A673 (cell line): Measurements from ENCODE around the gene KAZN. TPM values are rescaled to one million over a fixed set of nuclear protein-coding genes. Genes with fewer than 3 reads are reported as not detected.
A peak's percentile ranks its signal among the peaks of the same experiment; 100 is the strongest.

ENCODE experiments used
- BruUV-seq: library from RNA; stranded (reverse); fragments of 400-500 nt; replicated peaks from 2 replicates; lab custom pipeline; 2021; lab: Mats Ljungman, UMichigan
- CTCF ChIA-PET: fragments of 300-600 bp; sonication (Branson Sonifier 250); formaldehyde crosslinking; loops from one replicate; lab custom pipeline; 2022; ENCODE audit warnings: antibody characterized with exemption; lab: Charles Lee
- POLR2A ChIA-PET: fragments of 300-600 bp; sonication (Branson Sonifier 250); formaldehyde crosslinking; loops from one replicate; lab custom pipeline; 2022; ENCODE audit warnings: antibody characterized with exemption; ENCODE audit not compliant: low non-redundant PET; lab: Charles Lee
- DNase-seq: peaks from one replicate; pipeline ENCODE4 v3.0.0-alpha.2; 2015; ENCODE audit warnings: low spot score
- H3K27ac ChIP-seq: fragments of 200-600 bp; sonication (generic); 2 replicates; pipeline ENCODE4 v1.5.1; 2016; ENCODE audit warnings: mixed run types, low read depth, mild to moderate bottlenecking, mixed read lengths, antibody characterized with exemption, low read length; ENCODE audit not compliant: poor library complexity, severe bottlenecking
- H3K27me3 ChIP-seq: fragments of 200-600 bp; sonication (generic); replicated peaks from 2 replicates; pipeline ENCODE4 v1.6.1; 2017; ENCODE audit warnings: mixed run types, low read depth, mild to moderate bottlenecking, mixed read lengths, antibody characterized with exemption, low read length; ENCODE audit not compliant: insufficient read depth, poor library complexity
- H3K36me3 ChIP-seq: fragments of 200-600 bp; sonication (generic); 2 replicates; pipeline ENCODE4 v1.6.1; 2016; ENCODE audit warnings: mixed run types, mild to moderate bottlenecking, mixed read lengths, antibody characterized with exemption, low read length; ENCODE audit not compliant: insufficient read depth, poor library complexity, severe bottlenecking
- H3K4me1 ChIP-seq: fragments of 200-600 bp; sonication (generic); 2 replicates; pipeline ENCODE4 v1.6.1; 2017; ENCODE audit warnings: mixed run types, mild to moderate bottlenecking, mixed read lengths, antibody characterized with exemption, low read length; ENCODE audit not compliant: insufficient read depth, poor library complexity, severe bottlenecking
- H3K4me3 ChIP-seq: fragments of 200-600 bp; sonication (generic); 2 replicates; pipeline ENCODE4 v1.5.1; 2016; ENCODE audit warnings: low read depth, mixed run types, mild to moderate bottlenecking, mixed read lengths, low read length; ENCODE audit not compliant: poor library complexity, severe bottlenecking
- H3K9me3 ChIP-seq: fragments of 200-600 bp; sonication (generic); 2 replicates; pipeline ENCODE4 v1.6.1; 2016; ENCODE audit warnings: mixed run types, low read depth, mild to moderate bottlenecking, mixed read lengths, antibody characterized with exemption, low read length; ENCODE audit not compliant: poor library complexity, severe bottlenecking
- EZH2 ChIP-seq: fragments of 200-600 bp; sonication (generic); IDR thresholded peaks from 2 replicates; pipeline ENCODE4 v1.6.1; 2017; ENCODE audit warnings: borderline replicate concordance, low read depth, mild to moderate bottlenecking, mixed read lengths, antibody characterized with exemption, low read length; ENCODE audit not compliant: poor library complexity, severe bottlenecking
- intact Hi-C: fragments of 100-400 bp; cut with micrococcal nuclease; formaldehyde crosslinking; loops from one replicate; pipeline ENCODE4 v1.10.0; 2022; ENCODE audit not compliant: unreplicated experiment
- total RNA-seq: library from RNA; stranded (reverse); gene quantifications from 2 replicates; pipeline ENCODE4 v1.2.3, GENCODE V29; 2021
- TF ChIP-seq, protein P1 (sequence below): fragments of 300-800, 200-600 bp; sonication (generic); conservative IDR thresholded peaks from 2 replicates; pipeline ENCODE4 v1.5.1; 2017; ENCODE audit warnings: low read depth, mild to moderate bottlenecking, antibody characterized with exemption, low read length, moderate library complexity, mixed read lengths

KAZN gene
- total RNA-seq, 1 experiment from 2014 or later = 8.0 TPM

GRCh38 chr1:15027515-15027986, 429.1 kb downstream of the KAZN start:
- Histone ChIP-seq H3K4me3 (no peak overlapping the region), H3K9me3 (no peaks in the 10 kb centered on the region), H3K27me3 (no peaks in the 10 kb centered on the region), H3K27ac (no peak overlapping the region), H3K4me1 (no peaks in the 10 kb centered on the region), H3K36me3 (no peaks in the 10 kb centered on the region)
- BruUV-seq = no TSS peak
- DNase-seq = peak; percentile 57
- intact Hi-C loops = loop anchor here (5.0 to 10.0 kb wide), 5 partner anchors 113 to 1060 kb away; no protein-coding TSS in a partner anchor
- TF ChIP-seq, protein P1, sequence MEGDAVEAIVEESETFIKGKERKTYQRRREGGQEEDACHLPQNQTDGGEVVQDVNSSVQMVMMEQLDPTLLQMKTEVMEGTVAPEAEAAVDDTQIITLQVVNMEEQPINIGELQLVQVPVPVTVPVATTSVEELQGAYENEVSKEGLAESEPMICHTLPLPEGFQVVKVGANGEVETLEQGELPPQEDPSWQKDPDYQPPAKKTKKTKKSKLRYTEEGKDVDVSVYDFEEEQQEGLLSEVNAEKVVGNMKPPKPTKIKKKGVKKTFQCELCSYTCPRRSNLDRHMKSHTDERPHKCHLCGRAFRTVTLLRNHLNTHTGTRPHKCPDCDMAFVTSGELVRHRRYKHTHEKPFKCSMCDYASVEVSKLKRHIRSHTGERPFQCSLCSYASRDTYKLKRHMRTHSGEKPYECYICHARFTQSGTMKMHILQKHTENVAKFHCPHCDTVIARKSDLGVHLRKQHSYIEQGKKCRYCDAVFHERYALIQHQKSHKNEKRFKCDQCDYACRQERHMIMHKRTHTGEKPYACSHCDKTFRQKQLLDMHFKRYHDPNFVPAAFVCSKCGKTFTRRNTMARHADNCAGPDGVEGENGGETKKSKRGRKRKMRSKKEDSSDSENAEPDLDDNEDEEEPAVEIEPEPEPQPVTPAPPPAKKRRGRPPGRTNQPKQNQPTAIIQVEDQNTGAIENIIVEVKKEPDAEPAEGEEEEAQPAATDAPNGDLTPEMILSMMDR = peak; percentile 93
- no peak for TF ChIP-seq EZH2
- ChIA-PET POLR2A (no interaction called here), CTCF (interaction anchor here (0.6 to 1.5 kb wide), 7 partner anchors 10 to 1062 kb away, joined by 3 to 9 read pairs (median 4); no protein-coding TSS in a partner anchor)

GRCh38 chr1:15028102-15028501, 429.6 kb downstream of the KAZN start:
- H3K4me1 ChIP-seq = no peaks in the 10 kb centered on the region
- H3K27me3 ChIP-seq = no peaks in the 10 kb centered on the region
- no peak overlapping the region for H3K27ac ChIP-seq
- BruUV-seq = no TSS peak
- H3K4me3 ChIP-seq = no peak overlapping the region
- TF ChIP-seq EZH2 = no peak
- TF ChIP-seq, protein P1 = no peak
- no peaks in the 10 kb centered on the region for H3K36me3 ChIP-seq
- ChIA-PET CTCF (interaction anchor here (0.9 to 1.5 kb wide), 6 partner anchors 11 to 1062 kb away, joined by 3 to 9 read pairs (median 5); no protein-coding TSS in a partner anchor), POLR2A (no interaction called here)
- no peaks in the 10 kb centered on the region for H3K9me3 ChIP-seq
- DNase-seq = no peak
- intact Hi-C loops = loop anchor here (5.0 to 10.0 kb wide), 5 partner anchors 113 to 1061 kb away; no protein-coding TSS in a partner anchor

DNA sequence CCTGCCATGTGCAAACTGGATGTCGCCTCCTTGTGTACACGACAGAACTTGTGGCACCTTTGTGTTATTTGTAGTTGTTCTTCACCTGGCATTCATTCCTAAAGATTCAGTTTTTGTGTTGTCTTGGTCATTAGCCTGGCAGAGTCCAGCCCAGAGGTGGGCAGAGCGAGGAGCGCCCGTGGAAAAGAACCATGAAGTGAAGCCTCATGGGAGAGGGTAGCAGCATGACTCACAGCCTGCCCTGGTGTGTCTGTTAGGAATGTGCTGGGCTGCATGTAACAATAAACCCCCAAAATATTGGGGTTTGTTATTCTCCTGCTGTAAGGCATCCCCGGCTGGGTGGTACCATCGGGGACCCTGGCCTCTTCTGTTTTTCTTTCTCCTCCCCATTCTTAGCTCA, 430.1 kb downstream of the KAZN start:
- CTCF ChIA-PET = interaction anchor here (0.9 kb wide), 1 partner anchor 11 kb away, joined by 3 read pairs; no protein-coding TSS in a partner anchor
- H3K27ac ChIP-seq = no peak overlapping the region

More for the DNA sequence above, 430.1 kb downstream of the KAZN start:
- Histone ChIP-seq H3K4me3 (no peak overlapping the region), H3K9me3 (no peaks in the 10 kb centered on the region), H3K36me3 (no peaks in the 10 kb centered on the region), H3K4me1 (no peaks in the 10 kb centered on the region), H3K27me3 (no peaks in the 10 kb centered on the region)
- POLR2A ChIA-PET = no interaction called here
- BruUV-seq = no TSS peak
- DNase-seq = no peak
- intact Hi-C loops = loop anchor here (5.0 to 10.0 kb wide), 5 partner anchors 114 to 1061 kb away; no protein-coding TSS in a partner anchor
- TF ChIP-seq, protein P1 = no peak
- no peak for TF ChIP-seq EZH2
